Mucosa of gallbladder (tissue), 1 donor: Measurements from ENCODE around the gene TCF7L2. TPM values are rescaled to one million over a fixed set of nuclear protein-coding genes. Genes with fewer than 3 reads are reported as not detected.

Experiments used
- DNase-seq: peaks from one replicate; pipeline ENCODE4 v3.0.0-alpha.2; 2020; ENCODE audit warnings: low spot score
- total RNA-seq: library from RNA; stranded (reverse); gene quantifications from one replicate; pipeline ENCODE4 v1.2.1, GENCODE V29; 2021
- donor health status: DM: no; HTN: no; CAD: no.

Gene TCF7L2
- total RNA-seq, 1 donor from 2014 or later: 35.3 TPM

DNA sequence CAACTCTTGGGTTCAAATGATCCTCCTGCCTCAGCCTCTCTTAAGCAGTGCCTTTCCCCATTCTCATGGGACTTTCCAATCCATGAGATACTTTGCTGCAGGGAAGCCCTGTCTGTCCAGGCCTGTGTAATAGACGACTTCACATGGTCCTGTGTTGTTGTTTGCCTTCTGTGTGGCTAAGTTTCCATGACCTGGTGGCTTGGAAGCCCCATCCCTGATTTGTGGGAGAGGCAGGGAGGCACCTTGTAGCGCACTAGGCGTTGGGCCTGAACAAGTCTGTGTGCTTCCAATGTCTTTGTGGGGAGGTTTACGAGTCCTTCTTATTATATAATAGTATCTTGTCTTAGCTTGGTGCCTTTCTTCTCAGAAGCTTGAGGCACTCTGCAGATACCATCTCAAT, 49.1 kb downstream of the TCF7L2 start:
- DNase-seq: no peak

DNA sequence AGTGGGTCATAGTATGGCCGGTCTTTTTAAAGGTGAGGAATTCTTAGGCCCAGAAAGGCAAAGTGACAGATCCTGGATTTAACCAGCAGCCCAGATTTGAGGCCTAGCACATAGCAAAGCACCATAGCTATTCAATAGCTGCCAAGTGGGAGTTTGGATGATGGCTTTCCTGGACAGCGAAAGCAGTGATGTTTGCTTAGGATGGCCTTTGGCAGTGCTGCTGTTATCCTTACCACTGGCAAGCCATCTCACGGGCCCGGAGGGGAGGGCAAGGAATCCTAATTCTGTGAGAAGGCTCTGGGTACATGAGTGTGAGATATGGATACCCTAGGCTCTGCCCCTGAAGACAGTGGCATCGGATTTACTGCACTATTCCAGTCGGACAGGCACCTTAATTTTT, 50.4 kb downstream of the TCF7L2 start:
- no peak for DNase-seq

DNA sequence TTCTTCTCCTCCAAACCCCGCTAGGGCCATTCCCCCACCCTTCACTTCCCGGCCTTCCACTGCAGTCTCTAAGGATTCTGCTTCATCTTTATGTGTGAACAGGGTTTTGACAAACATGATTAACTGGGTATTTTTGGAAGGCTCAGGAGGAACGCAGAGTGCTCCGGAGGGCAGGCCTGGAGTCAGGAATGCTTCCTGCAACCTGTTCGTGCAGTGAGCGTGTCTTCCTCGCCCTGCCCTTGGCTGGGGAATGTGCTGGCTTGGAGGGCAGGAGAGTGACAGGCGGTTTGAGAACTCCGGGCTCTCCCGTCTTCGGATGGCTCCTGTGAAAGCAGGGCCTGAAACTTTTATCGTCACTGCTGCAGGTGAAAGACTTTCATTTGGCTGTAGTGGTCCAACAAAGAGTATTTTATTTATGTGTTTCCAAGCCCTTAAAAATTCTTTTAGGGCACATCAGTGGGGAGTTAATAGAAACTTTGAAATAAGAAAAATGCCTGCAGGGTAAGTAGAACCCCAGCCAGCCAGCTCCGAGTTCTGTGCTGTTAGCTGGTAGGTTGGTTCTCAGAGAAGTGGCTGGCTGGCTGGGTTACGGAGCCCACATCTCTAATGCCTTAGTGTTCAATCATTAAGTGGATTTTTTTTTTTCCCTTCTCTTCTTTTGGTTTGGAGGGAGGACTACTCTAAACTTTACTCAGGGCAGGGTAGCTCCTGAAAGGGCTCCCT, 51.0 kb downstream of the TCF7L2 start:
- peak; percentile 38 for DNase-seq

DNA sequence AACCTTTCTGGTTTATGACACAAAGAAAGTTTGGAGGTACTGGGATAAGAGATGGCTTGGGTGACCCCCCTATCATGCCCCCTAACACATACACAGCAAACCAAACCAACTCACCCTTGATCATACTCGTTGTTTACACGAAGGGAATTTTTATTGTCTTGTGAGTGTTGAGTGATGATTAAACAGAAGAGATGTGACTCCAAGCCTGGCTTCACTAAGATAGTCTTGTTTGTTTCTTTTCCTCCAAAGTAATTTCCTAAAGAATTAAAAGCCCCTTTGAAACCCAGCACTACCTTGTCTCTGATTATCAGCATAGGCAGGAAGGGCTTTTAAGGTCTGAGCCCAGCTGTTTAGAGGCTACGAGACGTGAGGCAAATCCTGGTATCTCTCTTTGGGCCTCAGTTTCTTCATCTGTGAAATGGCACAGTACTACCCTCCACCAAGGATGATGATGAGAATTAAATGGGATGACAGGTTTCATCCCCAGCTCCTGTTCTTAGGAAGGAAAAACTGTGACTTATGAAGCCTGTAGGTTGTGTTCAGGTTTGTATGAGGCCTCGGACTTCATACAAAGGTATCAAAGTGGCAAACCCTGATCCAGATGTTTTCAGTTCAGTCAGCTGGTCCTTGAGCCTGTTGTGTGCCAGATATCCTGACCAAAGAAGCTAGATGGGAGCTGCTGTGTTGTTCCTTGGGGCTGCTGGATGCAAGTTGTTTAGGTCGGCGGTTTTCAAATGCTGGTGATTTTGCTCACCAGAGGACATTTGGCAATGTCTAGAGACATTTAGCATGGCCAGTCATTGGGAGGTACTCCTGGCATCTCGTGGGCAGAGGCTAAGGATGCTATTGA, 51.8 kb downstream of the TCF7L2 start:
- no peak for DNase-seq

DNA sequence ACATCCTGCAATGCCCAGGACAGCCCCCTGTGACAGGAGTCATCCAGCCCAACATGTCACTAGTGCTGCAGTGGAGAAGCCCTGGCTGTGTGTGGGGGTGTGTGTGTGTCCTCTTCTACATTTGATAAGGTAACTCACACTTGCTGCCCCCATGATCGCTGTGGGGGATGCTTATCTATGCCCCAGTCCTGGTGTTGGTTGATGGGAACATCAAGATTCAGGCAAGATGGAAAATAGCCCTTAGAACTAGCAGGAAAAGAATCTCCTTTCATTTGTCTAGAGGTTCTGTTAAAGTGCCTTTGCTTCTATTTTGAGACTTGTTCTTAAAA, 52.4 kb downstream of the TCF7L2 start:
- DNase-seq: no peak

DNA sequence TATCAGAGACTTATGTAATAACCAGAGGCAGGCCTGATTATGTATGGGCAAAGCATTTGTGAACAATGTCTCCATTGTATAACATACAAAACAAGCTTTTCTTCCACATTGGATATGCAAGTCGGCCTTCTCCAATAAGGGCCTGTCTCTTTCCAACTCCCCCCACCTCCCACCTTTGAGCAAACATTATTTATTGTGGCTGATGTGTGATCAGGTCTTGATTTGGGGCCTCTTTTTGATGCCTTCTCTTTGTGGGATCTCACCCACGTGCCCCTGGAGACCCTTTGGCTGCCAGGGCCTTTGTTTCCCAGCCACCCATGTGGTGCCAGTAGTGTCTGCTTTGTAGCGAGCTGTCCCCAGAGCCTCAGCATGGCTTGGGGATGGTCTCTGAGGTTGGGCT, 53.0 kb downstream of the TCF7L2 start:
- no peak for DNase-seq

DNA sequence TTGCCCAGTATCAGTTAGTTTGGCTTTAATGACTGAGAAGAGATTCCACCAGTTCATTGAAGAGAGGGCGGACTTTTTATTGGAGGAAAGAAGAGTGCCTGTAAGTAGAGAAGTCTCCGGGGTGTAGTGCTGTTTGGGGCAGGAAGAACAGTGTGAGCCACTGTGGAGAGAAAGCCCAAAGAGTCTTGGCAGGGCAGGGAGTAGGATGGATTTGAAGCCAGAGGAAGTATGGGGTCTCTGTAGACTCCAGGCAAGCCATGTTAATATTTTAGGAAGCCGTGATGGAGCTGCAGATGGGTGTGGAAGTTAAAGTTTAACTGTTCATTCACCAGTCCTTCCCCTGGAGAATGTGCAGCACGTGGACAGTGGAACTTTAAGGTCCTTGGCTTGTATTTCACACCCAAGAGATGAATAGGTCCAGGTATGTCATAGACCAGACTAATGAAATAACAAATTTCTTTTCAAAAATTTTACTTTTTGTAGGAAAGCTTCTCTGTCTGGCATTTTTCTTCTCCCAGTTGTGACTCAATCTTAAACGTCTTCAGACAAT, 54.1 kb downstream of the TCF7L2 start:
- no peak for DNase-seq

DNA sequence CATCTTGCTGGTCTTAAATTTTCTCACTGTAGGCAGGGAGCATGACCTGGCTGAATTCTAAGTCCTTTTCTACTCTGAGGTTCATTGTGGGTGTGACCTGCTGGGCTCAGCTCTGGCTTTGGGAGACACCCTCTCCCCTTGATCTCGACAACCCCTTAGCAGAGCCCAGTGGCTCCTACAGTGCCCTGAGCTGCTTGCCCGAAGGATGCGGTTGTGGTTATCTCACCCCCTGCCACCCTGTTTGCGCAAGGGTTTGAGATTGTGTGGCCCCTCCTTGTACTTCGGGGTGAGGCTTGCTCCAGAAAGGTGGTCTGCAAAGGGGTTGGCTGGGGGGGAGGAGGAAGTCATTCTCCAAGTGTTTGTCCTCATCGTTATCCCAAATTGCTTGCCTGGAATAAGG, 55.3 kb downstream of the TCF7L2 start:
- no peak for DNase-seq

DNA sequence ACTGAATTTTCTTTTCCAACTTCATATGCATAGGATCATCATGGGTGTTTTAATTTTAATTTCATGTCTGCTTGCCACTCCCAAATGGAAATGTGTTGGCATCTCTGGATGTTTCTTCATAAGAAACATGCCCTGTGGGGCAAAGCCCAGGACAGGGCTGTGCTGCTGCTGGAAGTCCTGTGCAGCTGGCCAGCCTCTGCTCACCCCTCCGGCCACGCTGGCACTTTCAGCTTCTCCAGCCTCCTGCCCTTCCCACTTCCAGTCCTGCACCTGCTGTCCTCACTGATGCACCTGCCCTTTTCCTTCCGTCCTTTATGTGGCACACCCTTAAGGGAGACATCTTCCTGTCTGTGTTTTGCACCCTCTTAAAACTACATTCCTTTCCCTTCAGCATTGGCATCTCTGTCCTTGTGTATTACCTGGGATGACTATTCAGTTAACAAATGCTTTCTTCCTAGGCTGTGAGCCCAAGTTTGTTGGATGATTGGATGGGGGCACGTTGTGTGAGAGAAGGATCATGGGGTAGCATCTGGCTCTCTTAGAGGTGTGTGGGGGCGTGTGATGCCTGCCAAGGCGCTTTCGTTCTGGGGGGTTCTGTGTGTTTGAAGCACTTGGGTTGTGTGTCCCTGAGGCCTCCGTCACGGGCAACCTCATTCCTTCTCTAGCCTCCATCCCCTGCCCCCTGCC, 56.8 kb downstream of the TCF7L2 start:
- no peak for DNase-seq

DNA sequence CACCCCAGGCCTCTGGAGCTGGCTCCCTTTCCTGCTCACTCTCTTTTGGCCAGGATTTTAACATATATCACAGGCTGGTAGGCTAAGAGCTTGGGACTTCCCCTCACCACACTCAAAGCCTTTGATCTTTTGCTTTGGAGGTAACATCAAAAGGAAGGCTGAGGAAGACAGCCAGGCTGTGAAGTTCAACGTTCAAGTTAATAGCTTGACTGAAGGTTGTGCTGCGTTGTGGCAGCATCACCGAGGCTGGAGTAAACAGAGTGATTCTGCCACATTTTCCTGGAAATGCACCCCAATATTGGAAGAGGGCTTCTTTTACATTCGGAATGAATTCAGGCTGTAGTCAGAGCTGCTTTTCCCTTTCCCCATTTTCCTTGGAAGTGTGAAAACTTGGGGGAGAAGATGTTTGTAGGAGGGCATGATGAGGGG, 57.3 kb downstream of the TCF7L2 start:
- DNase-seq: no peak

DNA sequence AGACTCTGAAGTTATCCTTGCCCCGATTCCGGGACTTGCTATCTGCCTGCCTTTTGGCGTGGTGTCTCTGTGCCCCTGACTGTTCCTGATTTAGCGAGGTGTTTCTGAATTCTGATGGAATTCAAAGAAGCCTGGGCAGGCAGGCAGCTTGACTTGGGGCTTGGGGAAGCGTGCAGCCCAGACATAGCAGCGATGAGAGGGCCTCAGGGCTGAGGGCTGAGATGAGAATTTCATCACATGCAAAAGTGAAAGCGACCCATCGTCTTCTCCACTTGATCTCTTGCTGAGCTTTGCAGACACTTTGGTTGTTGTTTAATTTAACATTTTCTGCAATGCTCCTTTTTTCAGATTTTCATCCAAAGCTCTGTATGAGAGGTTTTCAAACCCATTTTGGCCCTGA, 57.8 kb downstream of the TCF7L2 start:
- no peak for DNase-seq

DNA sequence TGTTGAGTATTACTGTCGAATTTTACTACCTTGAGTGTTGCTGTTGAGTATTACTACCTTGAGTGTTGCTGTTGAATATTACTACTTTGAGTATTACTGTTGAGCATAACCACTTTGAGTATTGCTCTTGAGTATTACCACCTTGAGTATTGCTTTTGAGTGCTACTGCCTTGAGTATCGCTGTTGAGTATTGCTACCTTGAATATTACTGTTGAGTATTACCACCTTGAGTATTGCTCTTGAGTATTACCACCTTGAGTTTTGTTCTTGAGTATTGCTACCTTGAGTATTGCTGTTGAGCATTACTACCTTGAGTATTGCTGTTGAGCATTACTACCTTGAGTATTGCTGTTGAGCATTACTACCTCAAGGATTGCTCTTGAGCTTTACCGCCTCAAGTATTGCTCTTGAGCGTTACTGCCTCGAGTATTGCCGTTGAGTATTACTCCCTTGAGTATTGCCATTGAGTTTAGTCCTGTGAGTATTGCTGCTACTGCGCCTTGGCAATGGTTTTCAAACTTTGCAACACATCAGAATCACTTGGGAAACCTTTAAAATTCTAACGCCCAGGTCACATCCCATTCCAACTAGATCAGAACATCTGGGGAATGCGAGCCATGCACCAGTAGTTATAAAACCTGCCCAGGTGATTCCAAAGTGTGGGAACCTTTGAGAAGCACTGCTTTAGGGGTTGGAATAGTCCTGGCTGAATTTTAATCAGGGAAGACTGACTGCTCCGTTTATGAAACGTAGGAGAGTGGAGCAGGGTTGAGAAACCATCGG, 61.7 kb downstream of the TCF7L2 start:
- DNase-seq: no peak

DNA sequence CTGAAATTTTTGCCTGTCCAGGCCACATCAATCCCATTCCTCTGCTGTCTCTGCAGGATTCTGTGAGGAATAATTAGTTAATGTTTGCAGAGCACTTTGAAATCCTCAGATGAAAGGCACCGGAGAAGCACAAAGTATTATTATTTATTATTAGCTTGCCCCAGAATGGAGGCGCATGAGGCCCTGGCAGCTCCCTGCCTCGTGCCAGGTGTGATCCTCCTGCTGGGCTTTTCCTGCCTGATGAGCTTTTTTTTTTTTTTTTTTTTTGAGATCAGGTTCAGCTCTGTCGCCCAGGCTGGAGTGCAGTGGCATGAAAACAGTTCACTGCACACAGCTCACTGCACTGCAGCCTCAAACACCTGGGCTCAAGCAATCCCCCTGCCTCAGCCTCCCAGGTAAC, 65.2 kb downstream of the TCF7L2 start:
- no peak for DNase-seq

DNA sequence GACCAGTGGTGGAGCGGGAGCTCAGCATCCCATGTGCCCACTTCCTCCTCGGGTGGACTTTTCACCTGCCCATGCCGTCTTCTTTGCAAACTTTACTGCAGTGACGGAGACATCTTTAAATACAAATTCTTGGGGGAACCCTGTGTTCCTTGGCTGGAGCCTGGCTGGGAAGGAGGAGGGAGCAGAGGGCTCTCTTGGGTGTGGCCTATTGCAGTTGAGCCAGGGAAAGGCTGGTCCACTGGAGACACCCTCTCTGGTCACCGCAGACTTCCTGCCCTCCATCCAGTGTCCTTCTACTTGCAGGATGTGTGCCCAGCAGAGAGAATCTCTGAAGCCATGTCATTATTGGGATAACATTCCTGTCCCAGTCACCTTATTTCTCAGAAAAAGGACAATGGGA, 67.3 kb downstream of the TCF7L2 start:
- no peak for DNase-seq

DNA sequence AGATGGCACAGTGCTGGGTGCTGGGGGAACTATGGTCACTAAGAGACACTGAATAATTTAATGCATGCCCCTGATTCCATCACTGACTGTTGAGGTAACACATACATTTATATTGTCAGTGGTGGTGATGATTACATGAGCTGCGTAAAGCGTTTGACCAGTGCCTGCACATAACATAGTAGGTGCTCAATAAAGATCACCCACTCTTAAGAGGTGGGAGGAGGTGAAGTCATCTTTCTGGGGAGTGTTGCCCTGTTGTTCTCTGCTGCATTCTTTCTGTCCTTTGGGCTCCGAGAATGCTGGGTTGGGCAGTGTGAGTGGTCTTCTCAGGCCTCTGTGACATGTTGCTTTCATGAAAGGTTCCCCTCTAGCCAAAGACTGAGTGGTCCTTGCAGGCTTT, 68.0 kb downstream of the TCF7L2 start:
- no peak for DNase-seq

DNA sequence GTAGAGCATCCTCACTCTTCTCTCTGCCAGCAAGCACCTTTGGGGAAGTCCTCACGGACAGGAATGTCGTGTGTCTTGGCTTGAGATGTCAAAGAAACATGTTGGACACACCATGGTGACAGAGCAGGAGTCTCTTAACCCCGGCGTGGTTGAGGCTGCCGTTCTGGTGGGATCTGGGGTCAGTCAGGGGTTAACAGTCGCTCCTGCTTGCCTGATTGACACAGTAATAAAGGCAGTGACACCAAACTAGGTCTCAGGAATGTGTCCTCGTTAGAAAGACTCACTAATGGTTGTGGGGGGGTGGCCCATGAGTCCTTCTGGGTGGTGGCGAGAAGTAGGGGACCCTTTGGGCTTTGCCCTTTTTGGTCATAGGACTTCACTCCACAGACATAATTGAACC, 69.0 kb downstream of the TCF7L2 start:
- no peak for DNase-seq

DNA sequence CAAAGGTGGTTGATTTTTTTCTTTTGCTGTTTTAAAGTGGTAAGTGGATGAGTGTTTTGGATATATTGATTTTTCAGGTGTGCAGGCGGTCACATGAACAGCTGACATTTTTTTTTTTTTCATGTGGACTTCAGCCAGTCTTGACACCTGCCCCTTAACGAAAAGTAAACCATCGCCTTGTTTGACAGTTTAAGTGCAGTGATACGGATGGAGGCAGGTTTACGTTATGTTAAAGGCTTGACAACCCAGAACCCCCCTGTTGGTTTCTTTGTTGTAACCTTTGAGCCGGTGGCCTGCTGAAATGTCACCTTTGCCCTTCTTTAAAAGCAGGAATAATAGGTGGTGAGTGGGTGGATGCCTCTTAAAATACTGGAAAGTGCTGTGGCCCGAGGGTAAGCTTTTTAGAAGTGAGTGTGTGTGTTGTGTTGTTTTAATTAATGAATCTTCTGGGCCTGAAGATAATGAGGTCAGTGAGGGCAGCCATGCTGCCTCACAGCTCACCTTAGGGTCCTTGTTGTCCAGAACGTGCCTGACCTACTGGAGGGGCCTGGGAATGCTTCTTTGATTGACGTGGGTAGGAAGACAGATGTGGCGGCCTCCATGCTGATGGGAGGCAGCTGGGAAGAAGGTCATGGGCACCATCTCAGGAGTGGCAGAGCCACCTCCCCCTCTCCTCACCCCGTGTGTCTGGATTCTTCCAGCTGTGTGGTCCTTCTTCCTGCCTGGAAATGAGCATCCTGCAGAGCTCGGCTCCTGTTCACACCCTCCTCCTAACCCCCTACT, 69.8 kb downstream of the TCF7L2 start:
- no peak for DNase-seq

DNA sequence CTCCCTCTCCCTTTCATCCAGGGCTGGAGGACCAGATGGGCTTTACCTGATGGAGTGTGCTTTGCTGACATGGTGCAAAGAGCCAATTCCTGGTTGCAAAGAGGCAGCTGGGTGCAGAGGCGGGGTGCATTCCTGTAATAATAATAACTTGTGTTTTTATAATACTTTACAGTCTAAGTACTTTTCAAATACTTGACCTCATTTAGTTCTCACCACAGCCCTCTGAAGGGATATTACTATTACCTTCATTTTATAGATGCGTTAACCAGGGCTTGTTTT, 70.4 kb downstream of the TCF7L2 start:
- DNase-seq: no peak

DNA sequence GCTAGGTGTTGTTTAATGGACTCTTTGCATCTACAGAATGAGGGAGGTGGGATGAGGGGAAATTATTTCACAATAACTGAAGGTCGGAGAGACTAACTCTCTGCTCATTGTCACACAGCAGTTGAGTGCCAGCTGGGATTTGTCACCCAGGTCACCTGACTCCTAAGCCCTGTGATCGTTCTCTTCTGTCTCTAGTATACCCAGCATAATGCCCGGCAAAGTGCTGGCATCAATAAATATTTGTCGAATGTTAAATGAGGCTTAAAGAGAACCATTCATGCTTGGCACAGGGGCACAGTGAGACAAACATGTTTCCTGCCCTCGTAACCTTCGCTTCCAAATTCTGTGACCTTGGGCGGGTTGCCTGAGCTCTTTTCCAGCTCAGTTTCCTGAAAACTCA, 70.8 kb downstream of the TCF7L2 start:
- peak; percentile 29 for DNase-seq

DNA sequence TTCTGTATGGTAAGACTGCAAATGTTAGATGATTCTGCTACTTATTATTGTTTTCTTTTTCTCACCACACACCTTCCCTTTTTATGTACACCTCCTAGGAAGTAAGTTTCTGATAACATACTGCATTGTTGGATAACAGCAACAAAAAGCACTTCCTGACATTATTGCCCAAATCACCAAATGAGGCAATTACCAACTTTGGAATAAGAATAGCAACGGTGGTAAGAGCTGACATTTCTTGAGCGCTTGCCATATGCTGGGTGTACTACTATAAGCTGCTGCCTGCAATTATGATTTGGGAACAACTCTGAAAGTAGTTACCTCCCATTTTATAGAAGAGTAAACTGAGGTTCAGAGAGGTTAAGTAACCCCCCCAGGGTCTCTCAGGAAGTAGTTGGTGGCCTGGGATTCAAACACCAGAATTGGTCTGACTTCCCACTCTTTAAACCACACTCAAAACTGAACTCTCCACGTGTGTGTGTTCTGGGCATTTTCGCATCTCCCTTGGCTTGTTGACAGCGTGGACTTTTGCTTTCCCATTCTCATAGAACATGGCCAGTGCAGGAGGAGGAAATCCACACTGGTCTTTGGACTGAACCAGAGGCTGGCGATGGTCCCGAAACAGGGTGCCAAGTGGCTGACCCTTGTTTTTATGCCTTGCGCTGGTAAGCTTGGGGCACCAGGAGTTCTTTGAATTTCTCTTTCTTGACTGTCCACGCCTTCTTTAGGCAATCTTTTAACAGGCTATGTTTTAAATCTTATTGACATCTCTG, 71.4 kb downstream of the TCF7L2 start:
- peak; percentile 74 for DNase-seq
